ENCODE results near the gene CCNDBP1.
"Not testable (repeated sequence)": the region's sequence is repeated elsewhere in the genome, so short reads cannot be mapped to it uniquely, and the experiment has no call there.

CCNDBP1 gene

GRCh38 chr15:43218908-43219706, 33.9 kb downstream of the CCNDBP1 start:
- DNase-seq, result no peak

- no peak for DNase-seq
Observed at GRCh38 chr15:43219929-43220928, 35.0 kb downstream of the CCNDBP1 start.

DNA sequence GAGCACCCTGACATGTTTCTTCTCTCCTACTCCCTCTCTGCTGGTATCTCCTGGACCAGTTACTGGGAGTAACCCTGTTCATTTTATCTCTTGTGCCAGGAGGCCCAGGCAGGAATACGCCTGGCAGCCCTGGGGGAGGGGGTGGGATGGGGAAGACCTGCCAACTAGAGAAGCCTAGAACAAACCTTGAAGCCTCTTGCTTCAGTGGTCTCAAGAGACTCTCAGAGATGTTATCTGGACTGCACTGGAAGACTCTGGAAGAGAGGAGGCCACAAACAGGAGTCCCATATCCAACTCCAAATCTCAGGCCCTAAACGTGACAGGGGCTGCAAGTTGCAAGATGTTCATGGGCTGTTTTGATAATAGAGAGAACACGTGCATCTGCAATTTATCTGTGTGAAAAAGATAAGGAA, 35.8 kb downstream of the CCNDBP1 start, which contains the start of gene EPB42:
TSS of gene EPB42 (minus strand) at position 28 of the 413 bp plus-strand sequence. CDS start 193 bp downstream, outside the sequence.
- DNase-seq, result no peak

DNA sequence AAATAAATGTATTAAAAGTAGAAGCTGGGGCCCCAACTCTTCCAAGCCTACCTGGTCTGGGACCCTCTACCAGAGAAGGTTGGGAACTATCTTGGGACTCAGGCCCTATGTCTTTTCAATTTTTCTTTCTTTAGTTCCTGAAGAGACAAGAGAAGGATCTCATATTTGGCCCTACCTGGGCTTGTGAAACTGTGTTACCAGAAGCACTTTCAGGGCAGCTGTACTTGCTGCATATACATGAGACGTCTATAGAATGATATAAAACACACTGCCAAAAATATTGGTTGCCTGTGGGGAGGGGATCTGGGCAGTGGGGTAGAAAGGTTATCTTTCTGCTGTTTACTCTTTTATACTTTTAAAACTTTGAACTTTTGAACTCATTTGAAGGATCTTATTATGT, 36.2 kb downstream of the CCNDBP1 start:
- DNase-seq, result no peak

DNA sequence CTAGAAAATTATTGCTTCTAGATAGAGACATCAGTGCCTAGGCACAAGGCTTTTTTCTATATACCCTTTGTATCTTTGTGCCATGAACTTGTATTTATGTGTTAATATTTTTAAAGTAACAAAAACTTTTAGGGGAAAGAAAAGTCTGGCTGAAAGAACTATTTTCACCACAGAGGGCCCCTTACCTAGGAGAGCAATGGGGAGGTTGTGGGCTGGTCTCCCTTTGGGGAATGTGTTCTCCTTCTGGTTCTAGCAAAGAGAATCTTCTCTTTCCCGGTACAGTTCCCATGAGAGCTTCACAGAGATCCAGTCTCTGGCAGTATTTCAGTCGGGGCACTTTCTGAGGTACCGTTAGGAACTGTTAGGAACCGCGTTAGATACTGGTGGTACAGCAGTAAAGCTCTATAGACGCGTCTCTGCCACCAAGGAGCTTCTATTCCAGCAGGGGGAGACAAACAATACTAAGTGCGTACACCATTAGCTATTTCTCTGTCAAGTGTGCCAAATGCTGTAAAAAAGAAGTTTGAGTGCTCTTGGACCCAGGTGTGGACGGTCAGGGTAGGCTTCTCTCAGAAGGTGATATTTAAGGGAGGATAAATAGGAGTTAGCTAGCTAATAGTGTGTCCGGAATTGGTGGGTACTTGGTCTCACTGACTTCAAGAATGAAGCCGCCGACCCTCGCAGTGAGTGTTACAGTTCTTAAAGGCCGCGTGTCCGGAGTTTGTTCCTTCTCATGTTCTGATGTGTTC, 40.2 kb downstream of the CCNDBP1 start:
- peak; percentile 56 for DNase-seq

DNA sequence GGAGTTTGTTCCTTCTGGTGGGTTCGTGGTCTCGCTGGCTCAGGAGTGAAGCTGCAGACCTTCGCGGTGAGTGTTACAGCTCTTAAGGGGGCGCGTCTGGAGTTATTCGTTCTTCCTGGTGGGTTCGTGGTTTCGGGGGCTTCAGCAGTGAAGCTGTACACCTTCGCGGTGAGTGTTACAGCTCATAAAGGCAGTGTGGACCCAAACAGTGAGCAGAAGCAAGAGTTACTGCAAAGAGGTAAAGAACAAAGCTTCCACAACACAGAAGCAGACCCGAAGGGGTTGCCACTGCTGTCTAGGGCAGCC, 40.7 kb downstream of the CCNDBP1 start:
- not testable (repeated sequence) for DNase-seq

DNA sequence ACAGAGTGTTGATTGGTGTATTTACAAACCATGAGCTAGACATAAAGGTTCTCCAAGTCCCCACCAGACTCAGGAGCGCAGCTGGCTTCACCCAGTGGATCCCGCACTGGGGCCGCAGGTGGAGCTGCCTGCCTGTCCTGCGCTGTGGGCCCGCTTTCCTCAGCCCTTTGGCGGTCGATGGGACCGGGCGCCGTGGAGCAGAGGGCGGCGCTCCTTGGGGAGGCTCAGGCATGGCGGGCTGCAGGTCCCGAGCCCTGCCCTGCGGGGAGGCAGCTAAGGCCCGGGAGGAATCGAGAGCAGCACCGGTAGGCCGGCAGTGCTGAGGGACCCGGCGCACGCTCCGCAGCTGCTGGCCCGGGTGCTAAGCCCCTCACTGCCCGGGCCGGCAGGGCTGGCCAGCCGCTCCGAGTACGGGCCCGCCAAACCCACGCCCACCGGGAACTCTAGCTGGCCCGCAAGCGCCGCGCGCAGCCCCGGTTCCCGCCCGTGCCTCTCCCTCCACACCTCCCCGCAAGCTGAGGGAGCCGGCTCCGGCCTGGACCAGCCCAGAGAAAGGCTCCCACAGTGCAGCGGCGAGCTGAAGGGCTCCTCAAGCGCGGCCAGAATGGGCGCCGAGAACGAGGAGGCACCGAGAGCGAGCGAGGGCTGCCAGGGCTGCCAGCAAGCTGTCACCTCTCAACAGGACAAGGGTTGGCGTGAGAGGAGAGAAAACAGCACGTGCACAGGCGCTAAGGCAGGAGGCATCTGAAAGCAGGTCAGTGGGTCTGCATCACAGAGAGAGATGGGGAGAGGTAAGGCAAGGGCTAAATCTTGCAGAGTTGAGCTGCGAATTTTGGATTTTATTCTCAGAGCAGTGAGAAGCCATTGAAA, 41.5 kb downstream of the CCNDBP1 start:
- DNase-seq, result no peak

DNA sequence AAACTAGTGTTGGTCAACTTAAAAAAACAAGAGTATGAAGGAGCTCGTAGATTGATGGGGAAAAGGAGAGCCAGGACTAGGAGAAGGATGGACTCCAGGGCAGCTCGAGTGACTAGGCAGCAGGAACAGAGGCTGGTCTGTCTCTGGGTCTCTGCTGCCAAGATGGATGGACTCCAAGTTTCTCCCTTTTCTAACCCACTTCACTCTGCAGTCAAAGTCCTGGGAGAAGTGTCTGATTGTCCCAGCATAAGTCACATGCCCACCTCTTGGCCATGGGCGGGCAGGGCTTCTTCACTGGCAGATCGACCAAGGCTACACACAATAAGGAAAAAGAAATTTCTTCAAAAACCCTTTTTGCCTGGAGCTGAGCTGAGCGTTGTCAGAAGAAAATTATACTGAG, 44.8 kb downstream of the CCNDBP1 start:
- DNase-seq, result no peak

- peak; percentile 20 for DNase-seq
Observed at GRCh38 chr15:43230640-43231115, 45.5 kb downstream of the CCNDBP1 start.

DNA sequence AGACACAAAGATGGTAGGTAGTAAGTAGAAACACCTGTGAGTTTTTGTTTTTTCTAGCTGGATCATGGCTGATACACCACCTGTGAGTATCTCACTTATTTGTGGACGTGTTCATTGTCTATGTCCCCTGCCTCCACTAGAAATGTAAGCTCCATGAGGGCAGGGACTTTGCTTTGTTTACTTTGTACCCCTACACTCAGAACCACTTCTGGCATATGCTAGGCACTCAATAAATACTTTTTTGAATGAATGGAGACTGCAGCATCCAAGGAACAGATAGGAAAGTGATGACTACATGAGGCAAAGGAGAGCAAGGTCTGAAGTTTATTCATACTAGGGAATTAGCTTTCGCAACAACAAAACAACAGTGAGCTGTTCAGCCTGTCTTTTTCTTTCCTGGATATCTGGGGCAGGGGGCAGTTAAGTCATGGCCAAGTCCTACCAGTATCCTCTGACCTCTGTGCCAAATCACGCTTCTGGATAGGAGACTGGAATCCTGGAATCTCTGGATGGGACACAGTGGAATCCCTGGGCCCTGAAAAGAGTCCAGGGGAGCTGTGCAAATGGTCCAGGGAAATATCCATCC, 47.2 kb downstream of the CCNDBP1 start:
- DNase-seq, result peak; percentile 11

GRCh38 chr15:43235536-43235935, 50.3 kb downstream of the CCNDBP1 start:
- no peak for DNase-seq

- no peak for DNase-seq
Observed at GRCh38 chr15:43237842-43238470, 52.8 kb downstream of the CCNDBP1 start.

DNA sequence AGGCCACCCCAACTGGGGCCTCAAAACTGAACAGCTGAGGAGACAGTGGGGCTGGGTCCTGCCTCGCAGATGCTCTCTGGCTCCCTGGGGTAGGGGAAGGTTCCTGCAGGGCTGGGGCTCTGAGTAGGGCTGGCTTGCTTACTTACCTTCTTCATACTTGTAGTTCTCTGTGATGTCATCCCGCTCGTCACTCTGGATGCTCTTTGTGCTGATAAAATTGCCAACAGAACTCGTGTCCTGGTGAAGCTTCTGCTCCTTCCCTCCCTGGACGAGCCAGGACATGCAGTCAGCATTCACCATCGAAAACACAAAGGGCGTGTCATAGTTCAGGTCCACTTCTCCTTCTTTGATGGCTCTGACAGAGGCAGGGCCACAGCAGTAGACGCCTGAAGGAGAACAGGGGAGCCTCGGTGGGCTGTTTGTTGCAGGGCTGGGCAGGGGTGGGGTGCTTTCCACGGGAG, 53.5 kb downstream of the CCNDBP1 start:
- DNase-seq, result no peak

- DNase-seq, result no peak
Observed at GRCh38 chr15:43239732-43240491, 54.7 kb downstream of the CCNDBP1 start.

- no peak for DNase-seq
Observed at GRCh38 chr15:43241100-43241499, 55.9 kb downstream of the CCNDBP1 start.

GRCh38 chr15:43242616-43243015, 57.4 kb downstream of the CCNDBP1 start:
- DNase-seq, result no peak

GRCh38 chr15:43243020-43243645, 57.9 kb downstream of the CCNDBP1 start:
- no peak for DNase-seq

- DNase-seq, result no peak
Observed at GRCh38 chr15:43244092-43244491, 58.9 kb downstream of the CCNDBP1 start.

DNA sequence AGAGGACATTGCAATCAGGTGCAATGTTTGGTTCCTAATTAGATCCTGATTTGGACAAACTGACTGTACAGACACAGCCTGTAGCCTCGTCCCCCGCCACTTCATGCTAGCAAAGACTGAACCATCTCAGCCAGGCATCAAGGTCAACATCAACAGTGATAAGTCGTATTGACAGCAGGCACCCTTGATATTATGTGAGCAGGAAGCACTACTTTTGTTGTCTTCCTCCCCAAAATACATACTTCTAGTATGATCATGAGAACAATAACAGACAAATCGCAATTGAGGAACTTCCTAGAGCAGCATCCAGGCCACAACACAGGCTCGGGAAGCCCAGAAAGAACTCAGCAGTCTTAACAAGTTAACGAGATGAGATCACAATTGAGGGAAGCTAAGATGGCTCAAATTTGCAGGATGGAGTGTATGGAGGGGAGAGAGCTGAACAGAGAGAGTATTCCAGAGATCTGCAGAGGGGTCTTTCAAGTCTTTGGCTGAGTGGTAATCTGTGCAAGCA, 61.1 kb downstream of the CCNDBP1 start:
- DNase-seq, result no peak
